ENCODE measurements around the gene RBM25.

Gene RBM25

DNA sequence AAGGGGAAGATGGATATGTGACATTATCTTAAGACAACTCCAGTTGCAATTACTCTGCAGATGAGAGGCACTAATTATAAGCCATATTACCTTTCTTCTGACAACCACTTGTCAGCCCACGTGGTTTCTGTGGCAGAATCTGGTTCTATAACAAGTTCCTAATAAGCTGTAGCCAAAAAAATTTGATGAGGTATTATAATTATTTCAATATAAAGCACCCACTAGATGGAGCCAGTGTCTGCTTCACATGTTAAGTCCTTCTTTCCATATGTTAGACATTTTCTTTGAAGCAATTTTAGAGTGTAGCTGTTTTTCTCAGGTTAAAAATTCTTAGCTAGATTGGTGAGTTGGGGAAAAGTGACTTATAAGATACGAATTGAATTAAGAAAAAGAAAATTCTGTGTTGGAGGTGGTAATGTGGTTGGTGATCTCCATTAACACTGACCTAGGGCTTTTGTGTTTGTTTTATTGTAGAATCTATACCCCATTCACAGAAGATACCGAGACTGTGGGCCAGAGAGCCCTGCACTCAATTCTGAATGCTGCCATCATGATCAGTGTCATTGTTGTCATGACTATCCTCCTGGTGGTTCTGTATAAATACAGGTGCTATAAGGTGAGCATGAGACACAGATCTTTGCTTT is 114.9 kb downstream of the RBM25 start:
- peak; percentile 74 for DNase-seq (ENCODE audit: low read depth)
- peak; percentile 60 for TF ChIP-seq CTCF (conservative IDR thresholded peaks at IDR 0.05; ENCODE audit: control insufficient read depth, insufficient read depth, low read depth, low read length)
- no peak overlapping the region for H3K4me3 ChIP-seq (ENCODE audit: control insufficient read depth, low read depth, low read length)
